HG02763 (cell line): ENCODE data around the gene SERPIND1.
"Not testable (repeated sequence)": the region's sequence is repeated elsewhere in the genome, so short reads cannot be mapped to it uniquely, and the experiment has no call there.

Experiments used
- ATAC-seq: cut with Tn5 transposase; IDR thresholded peaks from one replicate; pipeline ENCODE4 v1.9.1; 2021; ENCODE audit warnings: mild to moderate bottlenecking, moderate library complexity; ENCODE audit not compliant: unreplicated experiment

SERPIND1 gene

GRCh38 chr22:20773793-20774212 lies at the start of gene SERPIND1:
TSS of gene SERPIND1 (plus strand) at chr22:20774113. CDS start at chr22:20779313, 5,200 bp downstream.
- no peak for ATAC-seq

GRCh38 chr22:20724676-20725454 lies 49.0 kb upstream of the SERPIND1 start:
- ATAC-seq: no peak

- ATAC-seq: no peak
Observed at GRCh38 chr22:20725987-20726558, 47.8 kb upstream of the SERPIND1 start.

GRCh38 chr22:20727118-20728015 lies 46.5 kb upstream of the SERPIND1 start:
- no peak for ATAC-seq

- no peak for ATAC-seq
Observed at GRCh38 chr22:20728523-20729190, 45.3 kb upstream of the SERPIND1 start.

GRCh38 chr22:20729194-20729593 lies 44.7 kb upstream of the SERPIND1 start:
- no peak for ATAC-seq

GRCh38 chr22:20732431-20732830 lies 41.5 kb upstream of the SERPIND1 start:
- ATAC-seq: not testable (repeated sequence)

GRCh38 chr22:20735356-20736162 lies 38.4 kb upstream of the SERPIND1 start:
- not testable (repeated sequence) for ATAC-seq

- not testable (repeated sequence) for ATAC-seq
Observed at GRCh38 chr22:20736891-20737290, 37.0 kb upstream of the SERPIND1 start.

- ATAC-seq: no peak
Observed at GRCh38 chr22:20738394-20739089, 35.4 kb upstream of the SERPIND1 start.

- no peak for ATAC-seq
Observed at GRCh38 chr22:20740222-20740951, 33.5 kb upstream of the SERPIND1 start.

GRCh38 chr22:20741008-20741633 lies 32.8 kb upstream of the SERPIND1 start:
- no peak for ATAC-seq

GRCh38 chr22:20741634-20742581 lies 32.0 kb upstream of the SERPIND1 start:
- ATAC-seq: no peak

GRCh38 chr22:20742764-20743163 lies 31.1 kb upstream of the SERPIND1 start:
- no peak for ATAC-seq

- ATAC-seq: no peak
Observed at GRCh38 chr22:20744456-20744855, 29.5 kb upstream of the SERPIND1 start.

- ATAC-seq: no peak
Observed at GRCh38 chr22:20745119-20745518, 28.8 kb upstream of the SERPIND1 start.
